Stimulated activated CD8-positive, alpha-beta memory T cell treated with anti-CD3 and anti-CD28 coated beads, Interleukin-4, amount 100 ng/mL, for 24 hours (primary cell): ENCODE measurements around the gene NR2F1-AS1.
"Not testable (repeated sequence)": the region's sequence is repeated elsewhere in the genome, so short reads cannot be mapped to it uniquely, and the experiment has no call there.

Source experiments
- DNase-seq: peaks from one replicate; pipeline ENCODE4 v3.0.0-alpha.2; 2020; ENCODE audit warnings: low read depth

The NR2F1-AS1 gene

DNA sequence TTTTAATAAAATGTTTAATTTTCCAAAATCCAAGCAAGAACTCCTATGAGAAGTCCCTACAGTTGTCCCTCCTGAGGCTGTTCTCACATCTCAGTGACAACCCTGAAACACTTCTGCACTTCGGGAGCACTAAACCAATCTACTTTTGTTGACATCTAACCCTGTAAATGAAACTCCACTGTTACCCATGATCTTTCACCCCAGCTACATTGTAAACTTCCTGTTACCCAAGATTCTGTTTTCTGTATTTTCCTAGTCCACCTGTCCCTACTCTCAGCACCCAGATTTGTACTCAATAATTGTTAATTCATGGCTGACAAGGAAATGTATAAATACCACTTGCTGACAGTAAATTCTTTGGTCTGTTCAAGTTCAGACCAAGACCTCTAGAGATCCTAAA lies 153.7 kb downstream of the NR2F1-AS1 start:
- no peak for DNase-seq

GRCh38 chr5:93425096-93425495 lies 155.9 kb downstream of the NR2F1-AS1 start:
- no peak for DNase-seq

- DNase-seq: no peak
Observed at GRCh38 chr5:93423300-93423699, 157.7 kb downstream of the NR2F1-AS1 start.

DNA sequence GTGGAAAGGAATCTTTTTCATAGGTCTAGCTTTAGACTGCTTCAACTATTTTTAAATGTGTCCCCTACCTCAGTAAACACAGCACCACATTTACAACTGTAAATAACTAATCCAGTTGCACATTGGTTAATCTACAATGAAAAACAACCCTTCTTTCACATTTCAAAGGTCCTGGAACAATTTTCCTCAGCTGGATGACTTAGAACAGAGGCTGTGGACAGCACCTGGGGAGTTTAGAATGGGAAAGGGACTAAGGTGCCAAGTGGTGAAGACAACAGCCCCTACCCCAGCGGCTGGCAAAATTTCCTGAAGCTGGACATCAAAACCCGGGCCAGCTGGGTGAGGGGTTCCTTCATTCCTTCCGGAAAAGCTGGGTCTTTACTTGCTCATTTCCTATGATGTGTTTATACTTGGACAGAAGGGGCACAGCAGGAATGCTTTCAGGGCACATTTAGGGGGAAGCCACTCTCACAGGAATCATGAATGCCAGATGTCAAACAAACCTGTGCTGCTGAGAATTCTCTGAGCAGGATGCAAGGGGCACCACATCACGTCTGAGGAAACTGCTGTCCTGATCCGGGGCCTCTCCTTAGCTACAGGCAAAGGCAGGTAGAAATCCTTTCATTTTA lies 158.3 kb downstream of the NR2F1-AS1 start:
- DNase-seq: no peak

- no peak for DNase-seq
Observed at GRCh38 chr5:93421987-93422401, 159.0 kb downstream of the NR2F1-AS1 start.

GRCh38 chr5:93421468-93421867 lies 159.6 kb downstream of the NR2F1-AS1 start:
- DNase-seq: no peak

DNA sequence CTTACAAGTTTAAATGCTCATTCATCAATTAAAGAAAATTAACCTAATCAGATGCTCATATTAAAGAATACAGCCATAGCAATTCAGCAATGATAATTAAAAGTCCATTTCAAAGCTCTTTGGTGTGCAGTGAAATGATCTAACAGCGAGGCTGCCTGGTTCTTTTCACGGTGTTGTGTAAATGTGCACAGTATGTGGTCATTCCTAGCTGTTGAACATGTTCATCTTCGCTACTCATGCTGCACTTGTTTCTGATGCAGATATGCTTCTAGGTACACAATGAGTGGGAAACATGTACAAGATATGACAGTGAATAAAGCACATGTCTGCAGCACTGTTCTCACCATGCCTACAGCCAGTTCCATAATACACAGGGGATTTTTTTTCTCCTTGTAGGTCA lies 163.5 kb downstream of the NR2F1-AS1 start:
- no peak for DNase-seq

DNA sequence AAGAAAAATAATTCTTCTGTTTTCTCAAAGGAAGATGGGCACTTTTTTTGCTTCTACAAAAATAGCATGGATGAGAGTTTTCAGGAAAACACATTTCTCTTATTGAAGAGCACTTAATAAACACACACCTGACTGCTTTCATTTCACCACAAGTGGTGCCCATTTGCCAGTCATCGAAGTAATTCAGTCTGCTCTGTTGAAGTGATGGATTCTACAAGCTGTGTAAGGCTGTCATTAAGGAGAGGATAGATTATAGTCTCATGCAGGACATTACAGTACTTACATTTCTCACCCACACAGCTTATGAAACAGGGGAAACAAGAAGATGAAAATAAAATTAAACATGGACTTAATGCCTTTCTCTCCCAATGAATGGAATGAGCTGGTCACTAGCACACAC lies 165.2 kb downstream of the NR2F1-AS1 start:
- DNase-seq: no peak

DNA sequence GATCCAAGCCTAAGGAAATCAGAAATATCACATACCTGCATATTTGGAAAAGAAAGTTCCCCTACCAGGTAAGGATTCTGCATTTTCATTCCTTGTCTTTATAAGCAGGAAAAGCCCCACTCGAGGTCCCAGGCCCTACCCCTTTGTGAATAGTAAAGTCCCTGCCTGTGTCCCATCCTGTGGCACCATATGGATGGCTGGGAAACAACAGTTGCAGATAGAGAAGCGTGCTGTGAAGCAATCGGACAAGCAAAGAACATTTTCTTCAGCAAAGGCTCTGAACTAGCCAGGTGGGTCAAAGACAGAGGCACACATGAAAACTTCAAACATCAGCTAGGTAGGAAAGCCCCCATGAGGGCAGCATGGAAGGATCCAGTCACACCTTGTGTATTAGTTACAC lies 169.3 kb downstream of the NR2F1-AS1 start:
- DNase-seq: no peak

GRCh38 chr5:93409691-93410090 lies 171.3 kb downstream of the NR2F1-AS1 start:
- DNase-seq: no peak

- no peak for DNase-seq
Observed at GRCh38 chr5:93407454-93407853, 173.6 kb downstream of the NR2F1-AS1 start.

DNA sequence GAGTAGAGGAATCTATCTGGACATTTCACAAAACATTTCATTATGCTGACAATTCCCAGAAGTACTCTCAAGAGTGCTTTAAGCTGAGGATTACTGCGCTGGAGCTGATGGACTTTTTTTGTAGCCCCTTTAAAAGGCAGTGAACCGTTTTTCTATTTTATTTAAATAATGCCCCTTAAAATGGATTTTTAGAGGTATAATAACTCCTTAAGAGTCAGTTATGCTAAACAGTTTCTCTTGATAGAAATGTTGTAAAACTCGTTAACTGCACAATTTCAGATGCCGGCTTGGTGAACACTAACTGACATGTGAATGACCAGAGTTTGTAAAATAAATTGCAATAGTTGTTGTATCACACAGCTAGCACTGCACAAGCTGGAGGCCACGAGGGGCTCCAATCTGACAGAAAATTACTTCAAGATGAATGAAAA lies 174.0 kb downstream of the NR2F1-AS1 start:
- no peak for DNase-seq

DNA sequence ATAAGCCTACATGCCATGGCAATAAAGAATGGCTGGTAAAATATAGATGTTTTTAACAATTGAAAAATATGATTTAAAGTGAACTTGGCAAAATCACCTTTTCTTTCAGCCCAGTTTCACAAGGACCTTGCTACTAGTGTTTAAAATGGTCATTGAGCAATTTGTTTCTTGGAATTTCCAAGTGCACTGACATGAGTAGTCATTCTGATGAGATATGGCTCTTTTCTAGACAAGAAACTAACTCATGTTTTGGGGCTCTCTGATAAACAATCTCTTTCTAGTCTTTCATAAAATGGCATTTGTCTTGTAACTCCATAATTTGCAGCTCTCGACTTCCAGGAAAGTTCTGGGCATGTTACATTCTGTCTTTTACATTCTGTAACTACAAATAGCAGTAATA lies 176.8 kb downstream of the NR2F1-AS1 start:
- no peak for DNase-seq

- no peak for DNase-seq
Observed at GRCh38 chr5:93403141-93403928, 177.7 kb downstream of the NR2F1-AS1 start.

- no peak for DNase-seq
Observed at GRCh38 chr5:93402451-93402850, 178.6 kb downstream of the NR2F1-AS1 start.

DNA sequence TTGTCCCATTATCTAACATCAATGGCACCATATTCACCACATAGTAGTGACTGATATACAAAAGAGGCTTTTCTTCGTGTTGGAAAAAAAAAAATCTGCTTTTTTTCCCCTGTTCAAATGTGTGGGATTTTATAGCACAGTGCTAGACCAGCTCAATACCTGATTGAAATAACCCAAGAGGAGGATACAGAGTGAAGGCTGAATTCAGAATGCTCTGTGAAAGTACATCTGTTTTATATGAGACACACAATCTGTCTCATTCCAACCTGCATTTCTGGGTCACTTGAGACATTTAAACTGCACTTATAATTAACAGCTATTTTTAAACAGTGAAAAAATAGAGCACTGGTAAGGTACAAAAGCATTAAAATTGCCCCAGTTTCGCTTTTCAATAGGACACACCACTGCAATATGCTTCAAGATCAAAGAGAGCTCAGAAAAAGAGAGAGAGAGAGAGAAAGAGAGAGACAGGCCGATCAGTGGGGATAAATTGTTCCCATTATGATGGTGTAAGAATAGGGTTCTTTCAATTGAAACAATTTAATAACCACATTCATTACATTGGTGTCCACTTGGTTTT lies 179.3 kb downstream of the NR2F1-AS1 start:
- DNase-seq: no peak

- no peak for DNase-seq
Observed at GRCh38 chr5:93399675-93400074, 181.3 kb downstream of the NR2F1-AS1 start.

GRCh38 chr5:93395971-93396379 lies 185.0 kb downstream of the NR2F1-AS1 start:
- DNase-seq: no peak

DNA sequence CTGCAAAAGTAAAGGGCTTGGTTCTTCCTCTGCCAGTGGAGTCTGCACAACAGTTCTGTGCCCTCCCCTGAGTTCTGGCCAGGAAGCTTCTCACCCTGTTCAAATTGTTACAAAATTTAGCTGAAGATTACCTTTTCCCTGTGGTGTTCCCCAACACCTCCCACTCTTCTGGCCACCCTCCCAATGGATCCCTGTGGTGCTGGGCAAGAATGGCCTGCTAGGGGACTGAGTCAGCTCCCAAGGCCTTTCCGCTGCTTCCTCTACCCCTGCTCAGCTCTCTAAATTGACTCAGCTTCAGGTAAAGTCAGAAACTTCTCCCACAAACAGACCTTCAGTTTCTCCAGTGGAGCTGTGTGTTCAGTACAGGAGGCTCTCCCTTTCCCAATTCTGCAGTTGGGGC lies 186.0 kb downstream of the NR2F1-AS1 start:
- no peak for DNase-seq

GRCh38 chr5:93394301-93394700 lies 186.7 kb downstream of the NR2F1-AS1 start:
- no peak for DNase-seq

DNA sequence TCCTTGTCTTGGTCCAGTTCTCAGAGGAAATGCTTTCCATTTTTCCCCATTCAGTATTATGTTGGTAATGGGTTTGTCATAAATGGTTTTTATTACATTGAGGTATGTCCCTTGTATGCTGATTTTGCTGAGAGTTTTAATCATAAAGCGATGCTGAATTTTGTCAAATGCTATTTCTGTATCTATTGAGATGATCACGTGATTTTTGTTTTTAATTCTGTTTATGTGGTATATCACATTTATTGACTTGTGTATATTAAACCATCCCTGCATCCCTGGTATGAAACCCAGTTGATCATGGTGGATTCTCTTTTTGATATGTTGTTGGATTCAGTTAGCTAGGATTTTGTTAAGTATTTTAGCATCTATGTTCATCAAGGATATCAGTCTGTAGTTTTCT lies 189.8 kb downstream of the NR2F1-AS1 start:
- not testable (repeated sequence) for DNase-seq

- DNase-seq: no peak
Observed at GRCh38 chr5:93385655-93386054, 195.4 kb downstream of the NR2F1-AS1 start.

- no peak for DNase-seq
Observed at GRCh38 chr5:93384995-93385394, 196.0 kb downstream of the NR2F1-AS1 start.
